Stimulated activated naive B cell treated with anti-CD40 and anti-IgM and Interleukin-4, amounts not matched to agents 10 μg/mL and 1 μg/mL and 100 μg/mL, for 72 hours (primary cell): Measurements from ENCODE around the gene PPFIA3.
A peak's percentile ranks its signal among the peaks of the same experiment; 100 is the strongest.
"Not testable (repeated sequence)": the region's sequence is repeated elsewhere in the genome, so short reads cannot be mapped to it uniquely, and the experiment has no call there.

ENCODE experiments used
- ATAC-seq, 2 donors: fragments of 150-1000 bp; cut with Tn5 transposase; replicated peaks; 2 replicates each; pipeline ENCODE4 v1.10.0; 2021; ENCODE audit warnings: moderate library complexity in 1 of 2
- DNase-seq: peaks from one replicate; pipeline ENCODE4 v3.0.0; 2021
- H3K27ac Mint-ChIP-seq: one replicate; pipeline ENCODE4 v1.8.0; 2022; ENCODE audit warnings: mild to moderate bottlenecking, mixed read lengths
- H3K27me3 Mint-ChIP-seq, 2 donors: one replicate each; pipeline ENCODE4 v1.8.0; 2022; ENCODE audit warnings: mixed read lengths in 2 of 2
- H3K36me3 Mint-ChIP-seq, 2 donors: one replicate each; pipeline ENCODE4 v1.8.0; 2022; ENCODE audit warnings: mixed read lengths in 2 of 2, mild to moderate bottlenecking in 1 of 2
- H3K4me1 Mint-ChIP-seq, 2 donors: one replicate each; pipeline ENCODE4 v1.8.0; 2022; ENCODE audit warnings: mixed read lengths in 2 of 2, mild to moderate bottlenecking in 1 of 2
- H3K4me3 Mint-ChIP-seq, 2 donors: one replicate each; pipeline ENCODE4 v1.8.0; 2022; ENCODE audit warnings: mild to moderate bottlenecking in 2 of 2, mixed read lengths in 2 of 2, moderate library complexity in 1 of 2
- H3K9me3 Mint-ChIP-seq, 2 donors: one replicate each; pipeline ENCODE4 v1.8.0; 2022; ENCODE audit warnings: mixed read lengths in 2 of 2, mild to moderate bottlenecking in 1 of 2

Gene PPFIA3

GRCh38 chr19:49110567-49110966 is 8.8 kb upstream of the PPFIA3 start:
- peaks cover 26 to 30% of the 10 kb centered on the region in 2 donors for H3K36me3 Mint-ChIP-seq
- no peak for DNase-seq
- H3K4me3 Mint-ChIP-seq: no peak overlapping the region
- no peaks in the 10 kb centered on the region for H3K9me3 Mint-ChIP-seq
- H3K27me3 Mint-ChIP-seq: no peaks in the 10 kb centered on the region
- peaks cover 17 to 20% of the 10 kb centered on the region in 2 donors for H3K4me1 Mint-ChIP-seq
- no peak for ATAC-seq
- no peak overlapping the region for H3K27ac Mint-ChIP-seq

GRCh38 chr19:49111218-49111998 is 7.9 kb upstream of the PPFIA3 start:
- DNase-seq (no peak), ATAC-seq (no peak)
- Mint-ChIP-seq H3K36me3 (peaks cover 28 to 30% of the 10 kb centered on the region in 2 donors), H3K27ac (no peak overlapping the region), H3K9me3 (no peaks in the 10 kb centered on the region), H3K27me3 (no peaks in the 10 kb centered on the region), H3K4me3 (no peak overlapping the region), H3K4me1 (peaks cover 18 to 25% of the 10 kb centered on the region in 2 donors)

- Mint-ChIP-seq H3K36me3 (peaks cover 17 to 18% of the 10 kb centered on the region in 2 donors), H3K4me3 (peak within 1 kb of the TSS; percentile 81 to 82), H3K27me3 (no peaks in the 10 kb centered on the region), H3K9me3 (no peaks in the 10 kb centered on the region), H3K4me1 (peaks cover 29 to 47% of the 10 kb centered on the region in 2 donors), H3K27ac (no peak within 1 kb of the TSS)
- ATAC-seq (peak; percentile 72), DNase-seq (peak; percentile 74)
Measured at GRCh38 chr19:49113762-49114629, 5.3 kb upstream of the PPFIA3 start, which contains the start of gene LIN7B. Gene LIN7B, plus strand, starts transcription at chr19:49114370. Its CDS starts 35 bp downstream, at chr19:49114405.

GRCh38 chr19:49114630-49115363 is 4.5 kb upstream of the PPFIA3 start:
- peak overlapping the region; percentile 81 to 82 for H3K4me3 Mint-ChIP-seq
- DNase-seq (no peak), ATAC-seq (no peak)
- peaks cover 29 to 50% of the 10 kb centered on the region in 2 donors for H3K4me1 Mint-ChIP-seq
- H3K9me3 Mint-ChIP-seq: no peaks in the 10 kb centered on the region
- peaks cover 0 to 1% of the 10 kb centered on the region in 2 donors for H3K27me3 Mint-ChIP-seq
- H3K36me3 Mint-ChIP-seq: peaks cover 10 to 13% of the 10 kb centered on the region in 2 donors
- H3K27ac Mint-ChIP-seq: no peak overlapping the region

DNA sequence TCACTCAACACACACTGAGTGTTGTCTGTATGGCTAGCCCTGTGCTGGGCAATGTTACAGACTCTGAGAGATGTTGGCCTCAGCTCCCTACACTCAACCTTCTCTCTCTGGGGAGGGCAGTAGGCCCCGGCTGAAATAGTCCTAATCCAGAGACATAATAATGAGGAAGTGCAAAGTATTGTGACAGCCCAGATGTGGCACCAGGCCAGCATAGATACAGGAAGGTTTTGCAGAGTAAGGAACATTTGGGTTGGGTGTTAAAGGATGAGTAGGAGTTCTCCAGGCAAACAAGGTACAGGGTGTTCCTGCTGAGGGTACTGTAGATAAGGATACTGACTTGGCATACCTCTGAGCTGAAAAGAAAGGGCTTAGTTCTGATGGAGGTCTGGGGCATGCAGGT is 2.8 kb upstream of the PPFIA3 start:
- no peak for ATAC-seq
- Mint-ChIP-seq H3K27ac (no peak overlapping the region), H3K9me3 (no peaks in the 10 kb centered on the region), H3K4me1 (peaks cover 35 to 62% of the 10 kb centered on the region in 2 donors), H3K4me3 (peak overlapping the region in 1 of 2 donors; percentile 66), H3K27me3 (peaks cover 9 to 15% of the 10 kb centered on the region in 2 donors), H3K36me3 (peaks cover 9 to 13% of the 10 kb centered on the region in 2 donors)
- DNase-seq: no peak

- H3K27ac Mint-ChIP-seq: peak overlapping the region; percentile 95
- H3K4me1 Mint-ChIP-seq: peaks cover 36 to 61% of the 10 kb centered on the region in 2 donors
- H3K27me3 Mint-ChIP-seq: peaks cover 13 to 21% of the 10 kb centered on the region in 2 donors
- H3K9me3 Mint-ChIP-seq: no peaks in the 10 kb centered on the region
- peak overlapping the region; percentile 87 to 92 for H3K4me3 Mint-ChIP-seq
- peaks cover 9 to 13% of the 10 kb centered on the region in 2 donors for H3K36me3 Mint-ChIP-seq
- DNase-seq (no peak), ATAC-seq (no peak)
Measured at GRCh38 chr19:49117677-49118564, 1.4 kb upstream of the PPFIA3 start.

GRCh38 chr19:49118565-49119410 is 556 bp upstream of the PPFIA3 start, which contains the start of gene C19orf73:
Gene C19orf73, minus strand, starts transcription at chr19:49119143. Its CDS starts 121 bp downstream, at chr19:49119022.
- peak; percentile 80 to 84 for ATAC-seq
- peak; percentile 95 for DNase-seq

DNA sequence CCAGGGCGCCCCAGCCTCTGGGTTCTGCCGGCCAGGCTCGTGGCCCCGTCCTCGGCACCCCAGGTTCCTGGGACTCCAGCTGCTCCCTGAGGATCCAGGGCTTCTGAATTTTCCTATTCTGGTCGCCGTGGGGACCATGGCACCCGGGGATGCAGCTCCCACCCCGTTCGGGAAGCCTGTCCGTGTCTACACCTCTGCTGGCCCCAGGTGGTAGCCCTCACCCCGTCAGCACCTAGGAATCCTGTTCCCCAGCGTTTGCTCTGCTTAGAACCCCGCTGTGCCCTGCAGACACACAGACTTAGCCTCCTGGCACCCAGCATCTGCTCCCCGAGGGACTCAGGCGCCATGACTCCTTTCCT is 960 bp downstream of the PPFIA3 start:
- H3K27ac Mint-ChIP-seq: peak overlapping the region; percentile 7
- H3K4me3 Mint-ChIP-seq: peak overlapping the region; percentile 63 to 87
- ATAC-seq: no peak

More at GRCh38 chr19:49118565-49119410, 556 bp upstream of the PPFIA3 start, which contains the start of gene C19orf73:
- Mint-ChIP-seq H3K27ac (peak within 1 kb of the TSS; percentile 95), H3K4me3 (peak within 1 kb of the TSS; percentile 87 to 92), H3K4me1 (peaks cover 34 to 53% of the 10 kb centered on the region in 2 donors), H3K36me3 (peaks cover 9 to 13% of the 10 kb centered on the region in 2 donors), H3K27me3 (peaks cover 13 to 21% of the 10 kb centered on the region in 2 donors), H3K9me3 (no peaks in the 10 kb centered on the region)

DNA sequence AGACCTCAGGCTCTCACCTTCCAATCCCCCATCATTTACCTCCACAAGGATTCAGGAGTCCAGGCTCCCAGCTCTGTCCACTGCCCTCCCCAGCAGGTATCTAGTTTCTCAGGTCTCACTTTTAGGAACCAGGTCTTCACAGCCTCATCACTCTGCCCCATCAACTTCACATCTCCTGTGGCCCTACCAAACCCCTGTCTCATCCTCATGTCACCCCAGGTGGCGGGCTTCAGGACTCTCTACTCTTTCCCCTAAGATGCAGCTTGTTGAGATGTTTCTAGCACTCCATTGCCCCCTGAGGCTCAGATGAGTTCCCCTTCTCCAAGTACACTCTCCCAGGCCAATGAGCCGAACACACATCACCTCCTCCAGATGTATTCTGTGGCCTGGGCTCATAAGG is 1.5 kb downstream of the PPFIA3 start:
- Mint-ChIP-seq H3K4me3 (peak overlapping the region; percentile 63 to 87), H3K27ac (peak overlapping the region; percentile 7), H3K27me3 (peaks cover 13 to 21% of the 10 kb centered on the region in 2 donors)

More for the DNA sequence above, 960 bp downstream of the PPFIA3 start:
- H3K9me3 Mint-ChIP-seq: no peaks in the 10 kb centered on the region
- peaks cover 27 to 45% of the 10 kb centered on the region in 2 donors for H3K4me1 Mint-ChIP-seq
- no peak for DNase-seq
- peaks cover 9 to 13% of the 10 kb centered on the region in 2 donors for H3K36me3 Mint-ChIP-seq
- H3K27me3 Mint-ChIP-seq: peaks cover 13 to 21% of the 10 kb centered on the region in 2 donors

DNA sequence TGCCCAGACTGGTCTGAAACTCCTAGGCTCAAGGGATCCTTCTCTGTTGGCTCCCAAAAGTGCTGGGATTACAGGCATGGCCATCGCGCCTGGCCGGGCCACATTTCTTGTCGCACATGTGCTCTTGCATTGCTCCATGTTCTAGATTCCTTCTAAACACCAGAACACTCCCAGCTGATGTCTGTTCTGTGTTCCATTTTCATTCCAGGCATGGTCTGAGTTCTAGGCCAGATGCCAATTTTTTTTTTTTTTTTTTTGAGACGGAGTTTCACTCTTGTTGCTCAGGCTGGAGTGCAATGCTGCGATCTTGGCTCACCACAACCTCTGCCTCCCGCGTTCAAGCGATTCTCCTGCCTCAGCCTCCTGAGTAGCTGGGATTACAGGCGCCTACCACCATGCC is 2.5 kb downstream of the PPFIA3 start:
- DNase-seq, H3K9me3 Mint-ChIP-seq, H3K36me3 Mint-ChIP-seq, H3K4me3 Mint-ChIP-seq, ATAC-seq, H3K27ac Mint-ChIP-seq: not testable (repeated sequence)
- Mint-ChIP-seq H3K27me3 (peaks cover 13 to 21% of the 10 kb centered on the region in 2 donors), H3K4me1 (peaks cover 21 to 32% of the 10 kb centered on the region in 2 donors)

More for the DNA sequence above, 1.5 kb downstream of the PPFIA3 start:
- no peak for ATAC-seq
- peaks cover 27 to 42% of the 10 kb centered on the region in 2 donors for H3K4me1 Mint-ChIP-seq
- peaks cover 9 to 13% of the 10 kb centered on the region in 2 donors for H3K36me3 Mint-ChIP-seq
- H3K9me3 Mint-ChIP-seq: no peaks in the 10 kb centered on the region
- no peak for DNase-seq

GRCh38 chr19:49123285-49123684 is 3.9 kb downstream of the PPFIA3 start:
- ATAC-seq, H3K36me3 Mint-ChIP-seq, H3K4me3 Mint-ChIP-seq, H3K9me3 Mint-ChIP-seq, H3K27ac Mint-ChIP-seq, DNase-seq: not testable (repeated sequence)
- Mint-ChIP-seq H3K4me1 (peaks cover 14 to 27% of the 10 kb centered on the region in 2 donors), H3K27me3 (peaks cover 13 to 21% of the 10 kb centered on the region in 2 donors)
